Smooth muscle cell (in vitro differentiated cells): ENCODE measurements around the gene UQCRC1. TPM values are rescaled to one million over a fixed set of nuclear protein-coding genes. Genes with fewer than 3 reads are reported as not detected.
"Not testable (repeated sequence)": the region's sequence is repeated elsewhere in the genome, so short reads cannot be mapped to it uniquely, and the experiment has no call there.

Source experiments
- DNase-seq: peaks from one replicate; lab custom pipeline; 2025; ENCODE audit not compliant: unreplicated experiment; lab: John Stamatoyannopoulos, UW
- H2AFZ ChIP-seq: fragments of 200-600 bp; sonication (generic); 2 replicates; pipeline ENCODE4 v1.6.0; 2016; ENCODE audit warnings: antibody characterized with exemption, low read depth, mild to moderate bottlenecking
- H3F3A ChIP-seq: fragments of 200-600 bp; sonication (generic); 2 replicates; pipeline ENCODE4 v1.6.0; 2017; ENCODE audit warnings: antibody characterized with exemption, low read depth
- H3K27ac ChIP-seq: fragments of 200-600 bp; sonication (generic); 2 replicates; pipeline ENCODE4 v1.5.1; 2016; ENCODE audit warnings: low read depth, mild to moderate bottlenecking
- H3K27me3 ChIP-seq: fragments of 200-600 bp; sonication (generic); 2 replicates; pipeline ENCODE4 v1.6.1; 2016; ENCODE audit warnings: low read depth, mild to moderate bottlenecking
- H3K36me3 ChIP-seq: fragments of 200-600 bp; sonication (generic); 2 replicates; pipeline ENCODE4 v1.5.1; 2016; ENCODE audit warnings: low read depth
- H3K4me1 ChIP-seq: fragments of 200-600 bp; sonication (generic); 2 replicates; pipeline ENCODE4 v1.5.1; 2016; ENCODE audit warnings: low read depth
- H3K4me2 ChIP-seq: fragments of 200-600 bp; sonication (generic); 2 replicates; pipeline ENCODE4 v1.6.0; 2016; ENCODE audit warnings: mild to moderate bottlenecking
- H3K4me3 ChIP-seq: fragments of 200-600 bp; sonication (generic); 2 replicates; pipeline ENCODE4 v1.5.1; 2016; ENCODE audit warnings: mild to moderate bottlenecking
- H3K79me2 ChIP-seq: fragments of 200-600 bp; sonication (generic); 2 replicates; pipeline ENCODE4 v1.6.0; 2016; ENCODE audit warnings: low read depth, mild to moderate bottlenecking
- H3K9ac ChIP-seq: fragments of 200-600 bp; sonication (generic); 2 replicates; pipeline ENCODE4 v1.6.0; 2016; ENCODE audit warnings: low read depth
- H3K9me3 ChIP-seq: fragments of 200-600 bp; sonication (generic); replicated peaks from 2 replicates; pipeline ENCODE4 v1.5.1; 2016; ENCODE audit warnings: low read depth
- H4K20me1 ChIP-seq: fragments of 200-600 bp; sonication (generic); 2 replicates; pipeline ENCODE4 v1.6.0; 2016; ENCODE audit warnings: low read depth
- CTCF ChIP-seq: fragments of 200-600 bp; sonication (generic); IDR thresholded peaks from 2 replicates; pipeline ENCODE4 v1.5.1; 2017; ENCODE audit warnings: borderline replicate concordance, mild to moderate bottlenecking, antibody characterized with exemption; ENCODE audit not compliant: insufficient read depth, poor library complexity, severe bottlenecking
- whole genome bisulfite sequencing: methylation state at CpG from one replicate; pipeline ENCODE4 v1.1.7; 2016; ENCODE audit warnings: low lambda C conversion rate; 5-methylcytosine and 5-hydroxymethylcytosine counted together
- polyA plus RNA-seq: library from polyadenylated mRNA; unstranded; fragments of >200 nt; fragmentation: Nextera tagmentation; extraction: Ambion mirVana; gene quantifications from 2 replicates; pipeline ENCODE4 v1.2.1, GENCODE V29; 2016
- total RNA-seq: library from RNA; depleted of rRNA; stranded (reverse); fragments of >200 nt; gene quantifications from 2 replicates; pipeline ENCODE4 v1.2.3, GENCODE V29; 2014

Gene UQCRC1
- total and polyA plus RNA-seq, 2 experiments from 2014 or later = 206 to 425 TPM

- H3K27ac ChIP-seq = no peak overlapping the region
- peaks cover 70% of the 10 kb centered on the region for H4K20me1 ChIP-seq
- no peaks in the 10 kb centered on the region for H3K36me3 ChIP-seq
- no peaks in the 10 kb centered on the region for H3K9me3 ChIP-seq
- H3K79me2 ChIP-seq = peaks cover 49% of the 10 kb centered on the region
- DNase-seq = no peak
- H3K4me3 ChIP-seq = no peak overlapping the region
- H3K27me3 ChIP-seq = no peaks in the 10 kb centered on the region
- H3K4me1 ChIP-seq = peaks cover 17% of the 10 kb centered on the region
- H3K4me2 ChIP-seq = peak overlapping the region; percentile 94
- TF ChIP-seq CTCF = no peak
- H2AFZ ChIP-seq = no peak overlapping the region
- 86% methylated on average over 14 of the region's 14 CpGs for WGBS
- no peak overlapping the region for H3K9ac ChIP-seq
- H3F3A ChIP-seq = peaks cover 11% of the 10 kb centered on the region
Observed at GRCh38 chr3:48553886-48554845, 55.3 kb downstream of the UQCRC1 start.

- no peak for DNase-seq
- Histone ChIP-seq H2AFZ (no peak overlapping the region), H3K36me3 (no peaks in the 10 kb centered on the region), H3F3A (peaks cover 4% of the 10 kb centered on the region), H3K9ac (no peak overlapping the region), H3K4me1 (peaks cover 17% of the 10 kb centered on the region), H3K79me2 (peaks cover 49% of the 10 kb centered on the region), H4K20me1 (peaks cover 78% of the 10 kb centered on the region), H3K27me3 (no peaks in the 10 kb centered on the region), H3K4me2 (no peak overlapping the region), H3K4me3 (no peak overlapping the region), H3K9me3 (no peaks in the 10 kb centered on the region), H3K27ac (no peak overlapping the region)
- 99% methylated on average over 5 of the region's 5 CpGs for WGBS
- TF ChIP-seq CTCF = no peak
Observed at GRCh38 chr3:48553361-48553760, 56.1 kb downstream of the UQCRC1 start.

GRCh38 chr3:48552111-48552951 is 57.1 kb downstream of the UQCRC1 start:
- H3K4me3 ChIP-seq = no peak overlapping the region
- WGBS = 85% methylated on average over 14 of the region's 14 CpGs
- no peak overlapping the region for H3K4me2 ChIP-seq
- DNase-seq = no peak
- no peaks in the 10 kb centered on the region for H3F3A ChIP-seq
- no peaks in the 10 kb centered on the region for H3K27me3 ChIP-seq
- no peak overlapping the region for H2AFZ ChIP-seq
- peaks cover 88% of the 10 kb centered on the region for H4K20me1 ChIP-seq
- H3K4me1 ChIP-seq = peaks cover 15% of the 10 kb centered on the region
- peaks cover 49% of the 10 kb centered on the region for H3K79me2 ChIP-seq
- no peak for TF ChIP-seq CTCF
- no peak overlapping the region for H3K9ac ChIP-seq
- H3K9me3 ChIP-seq = no peaks in the 10 kb centered on the region
- no peaks in the 10 kb centered on the region for H3K36me3 ChIP-seq
- no peak overlapping the region for H3K27ac ChIP-seq

- H2AFZ ChIP-seq, H3F3A ChIP-seq, DNase-seq, H3K36me3 ChIP-seq, H3K9me3 ChIP-seq, H3K4me3 ChIP-seq, H3K9ac ChIP-seq, H3K27me3 ChIP-seq, H3K4me2 ChIP-seq, H3K27ac ChIP-seq: not testable (repeated sequence)
- H3K4me1 ChIP-seq = peaks cover 15% of the 10 kb centered on the region
- H4K20me1 ChIP-seq = peaks cover 95% of the 10 kb centered on the region
- 92% methylated on average over 7 of the region's 7 CpGs for WGBS
- peaks cover 49% of the 10 kb centered on the region for H3K79me2 ChIP-seq
Observed at GRCh38 chr3:48551651-48552050, 57.8 kb downstream of the UQCRC1 start.
